DOHH2 (cell line): ENCODE data around the gene GRK4.

Experiments used
- H3F3A ChIP-seq: fragments of 200-600 bp; sonication (generic), shearing (Covaris generic); 2 replicates; pipeline ENCODE4 v1.6.0; 2016; ENCODE audit warnings: antibody characterized with exemption, mild to moderate bottlenecking; ENCODE audit not compliant: control insufficient read depth, insufficient read depth
- H3K27ac ChIP-seq: fragments of 200-600 bp; sonication (generic); 2 replicates; pipeline ENCODE4 v1.5.1; 2014; ENCODE audit warnings: low read depth, mild to moderate bottlenecking, low read length, moderate library complexity
- H3K27me3 ChIP-seq: fragments of 200-600 bp; sonication (generic); 2 replicates; pipeline ENCODE4 v1.6.1; 2014; ENCODE audit warnings: mild to moderate bottlenecking, low read length, mixed read lengths; ENCODE audit not compliant: control insufficient read depth
- H3K36me3 ChIP-seq: fragments of 200-600 bp; sonication (generic); 2 replicates; pipeline ENCODE4 v1.6.1; 2014; ENCODE audit warnings: mild to moderate bottlenecking, low read length, moderate library complexity, mixed read lengths; ENCODE audit not compliant: control insufficient read depth
- H3K4me1 ChIP-seq: fragments of 200-600 bp; sonication (generic); 2 replicates; pipeline ENCODE4 v1.6.1; 2014; ENCODE audit warnings: mild to moderate bottlenecking, low read length, mixed read lengths; ENCODE audit not compliant: control insufficient read depth
- H3K4me2 ChIP-seq: fragments of 200-600 bp; sonication (generic); 2 replicates; pipeline ENCODE4 v1.6.0; 2014; ENCODE audit warnings: mild to moderate bottlenecking, low read length, moderate library complexity
- H3K4me3 ChIP-seq: fragments of 200-600 bp; sonication (generic); 2 replicates; pipeline ENCODE4 v1.5.1; 2014; ENCODE audit warnings: mild to moderate bottlenecking, low read length, mixed read lengths
- H3K79me2 ChIP-seq: fragments of 200-600 bp; sonication (generic); 2 replicates; pipeline ENCODE4 v1.6.1; 2014; ENCODE audit warnings: mild to moderate bottlenecking, low read length, mixed read lengths; ENCODE audit not compliant: control insufficient read depth
- H3K9me2 ChIP-seq: fragments of 200-600 bp; sonication (generic); replicated peaks from 2 replicates; pipeline ENCODE4 v1.6.1; 2014; ENCODE audit warnings: mild to moderate bottlenecking, low read length, mixed read lengths; ENCODE audit not compliant: control insufficient read depth
- H3K9me3 ChIP-seq: fragments of 200-600 bp; sonication (generic); 2 replicates; pipeline ENCODE4 v1.6.1; 2014; ENCODE audit warnings: antibody characterized with exemption, low read length, mixed read lengths; ENCODE audit not compliant: control insufficient read depth, insufficient read depth
- H4K20me1 ChIP-seq: fragments of 200-600 bp; sonication (generic); 2 replicates; pipeline ENCODE4 v1.6.0; 2014; ENCODE audit warnings: low read depth, mild to moderate bottlenecking, antibody characterized with exemption, low read length, moderate library complexity; ENCODE audit not compliant: control insufficient read depth, insufficient read depth
- CTCF ChIP-seq: fragments of 200-600 bp; sonication (generic); IDR thresholded peaks from one replicate; pipeline ENCODE4 v1.5.1; 2014; ENCODE audit warnings: antibody characterized with exemption, mild to moderate bottlenecking, low read depth, low read length; ENCODE audit not compliant: poor library complexity, severe bottlenecking
- EZH2phosphoT487 ChIP-seq: fragments of 200-600 bp; sonication (generic); IDR thresholded peaks from 2 replicates; pipeline ENCODE4 v1.6.1; 2017; ENCODE audit warnings: borderline replicate concordance, mild to moderate bottlenecking, antibody characterized with exemption, low read length, moderate library complexity, mixed read lengths

Gene GRK4

DNA sequence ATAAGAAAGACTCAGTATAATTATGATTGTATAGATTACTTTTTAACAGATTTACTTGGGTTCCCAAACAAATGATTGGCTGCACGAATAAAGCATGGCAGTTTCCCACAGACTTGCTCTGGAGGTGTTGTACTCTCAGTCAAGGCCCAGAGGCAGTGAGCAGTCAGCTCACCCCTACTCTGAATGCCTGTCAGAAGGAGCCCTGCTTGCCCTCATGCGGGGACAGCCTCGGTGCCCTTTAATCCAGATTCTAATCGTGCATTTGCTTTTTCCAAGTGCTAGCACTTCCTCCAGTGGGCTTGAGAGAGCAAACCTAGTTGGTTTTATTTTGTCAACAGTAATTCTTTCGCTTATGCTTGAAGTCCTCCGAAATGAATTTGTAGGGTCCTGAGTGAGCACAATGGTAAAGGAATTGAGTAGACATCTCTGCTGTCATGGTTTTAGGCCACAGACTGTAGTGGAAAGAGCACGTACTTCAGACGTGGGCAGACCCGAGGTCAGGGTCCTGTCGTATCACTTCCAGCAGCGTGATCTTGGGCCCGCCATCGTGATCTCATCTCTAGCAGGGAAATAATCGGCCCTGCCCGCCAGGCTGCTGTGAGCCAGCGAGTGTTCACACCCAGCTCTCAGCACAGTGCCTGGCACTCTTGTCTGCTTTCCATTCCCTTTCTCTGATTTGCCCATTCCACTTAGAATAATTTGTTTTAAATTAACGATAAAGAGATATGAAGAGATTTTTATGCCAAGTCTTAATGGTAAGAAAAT is 48.3 kb downstream of the GRK4 start:
- H3K4me2 ChIP-seq, result no peak overlapping the region
- peaks cover 10% of the 10 kb centered on the region for H3K27me3 ChIP-seq
- H4K20me1 ChIP-seq, result no peaks in the 10 kb centered on the region
- H3K27ac ChIP-seq, result no peak overlapping the region
- H3K9me3 ChIP-seq, result no peaks in the 10 kb centered on the region
- no peaks in the 10 kb centered on the region for H3K4me1 ChIP-seq
- TF ChIP-seq EZH2phosphoT487, result no peak
- no peak for TF ChIP-seq CTCF
- no peaks in the 10 kb centered on the region for H3F3A ChIP-seq
- no peaks in the 10 kb centered on the region for H3K9me2 ChIP-seq
- H3K79me2 ChIP-seq, result no peaks in the 10 kb centered on the region
- H3K4me3 ChIP-seq, result no peak overlapping the region
- no peaks in the 10 kb centered on the region for H3K36me3 ChIP-seq

DNA sequence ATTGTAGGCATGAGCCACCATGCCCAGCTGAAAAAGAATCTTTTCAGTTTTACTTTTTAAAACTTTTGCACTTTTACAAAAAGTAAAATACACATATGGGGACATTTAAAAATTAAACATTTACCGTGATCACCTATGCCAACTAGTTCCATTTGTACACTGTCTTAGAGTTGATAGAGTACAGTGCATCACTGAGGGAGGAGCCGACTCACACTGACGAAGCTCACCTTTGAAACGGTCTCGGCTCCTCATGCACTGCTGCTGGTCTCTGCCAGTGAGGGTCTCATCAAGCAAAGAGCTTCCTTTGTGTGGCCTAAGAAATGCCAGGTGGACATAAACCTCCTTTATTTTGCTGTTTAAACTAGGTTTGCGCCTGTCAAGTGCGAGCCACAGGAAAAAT is 50.0 kb downstream of the GRK4 start:
- no peaks in the 10 kb centered on the region for H3K9me3 ChIP-seq
- H3K79me2 ChIP-seq, result no peaks in the 10 kb centered on the region
- H3K27me3 ChIP-seq, result peaks cover 10% of the 10 kb centered on the region
- no peaks in the 10 kb centered on the region for H3K36me3 ChIP-seq
- no peaks in the 10 kb centered on the region for H3K4me1 ChIP-seq
- no peak overlapping the region for H3K4me3 ChIP-seq
- no peak overlapping the region for H3K4me2 ChIP-seq
- H4K20me1 ChIP-seq, result no peaks in the 10 kb centered on the region
- no peak for TF ChIP-seq CTCF
- TF ChIP-seq EZH2phosphoT487, result no peak
- no peaks in the 10 kb centered on the region for H3F3A ChIP-seq
- H3K9me2 ChIP-seq, result no peaks in the 10 kb centered on the region
- no peak overlapping the region for H3K27ac ChIP-seq

DNA sequence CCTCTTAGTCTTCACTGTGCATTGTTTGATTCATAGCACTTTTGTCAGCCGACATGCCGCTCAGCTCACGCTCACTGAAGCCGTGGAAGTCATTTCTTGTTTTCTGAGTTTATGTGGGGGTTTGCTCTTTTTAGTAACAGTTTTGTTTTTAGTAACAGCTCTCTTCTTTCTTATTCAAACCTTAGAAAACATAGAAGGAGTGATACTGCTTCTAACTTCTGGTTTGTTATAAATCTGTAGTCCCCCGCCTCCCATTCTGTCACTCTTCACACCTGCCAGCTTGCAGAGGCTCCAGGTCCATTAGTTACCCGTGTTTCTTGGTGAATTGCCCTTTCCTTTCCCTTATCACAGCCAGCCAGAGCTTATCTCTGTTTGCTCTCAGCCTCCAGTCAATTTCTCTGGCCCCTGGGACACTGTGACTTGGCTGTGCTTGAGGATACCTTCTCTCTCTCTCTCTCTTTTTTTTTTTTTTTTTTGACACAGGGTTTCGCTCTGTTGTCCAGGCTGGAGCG is 50.5 kb downstream of the GRK4 start:
- Histone ChIP-seq H3K79me2 (no peaks in the 10 kb centered on the region), H3K4me2 (no peak overlapping the region), H3K4me1 (no peaks in the 10 kb centered on the region), H3F3A (no peaks in the 10 kb centered on the region), H3K36me3 (no peaks in the 10 kb centered on the region), H3K27me3 (peaks cover 8% of the 10 kb centered on the region), H3K27ac (no peak overlapping the region), H3K4me3 (no peak overlapping the region), H3K9me3 (no peaks in the 10 kb centered on the region), H4K20me1 (no peaks in the 10 kb centered on the region), H3K9me2 (no peaks in the 10 kb centered on the region)
- no peak for TF ChIP-seq EZH2phosphoT487
- no peak for TF ChIP-seq CTCF
